ENCODE results near the gene DROSHA. TPM values are rescaled to one million over a fixed set of nuclear protein-coding genes. Genes with fewer than 3 reads are reported as not detected.
A peak's percentile ranks its signal among the peaks of the same experiment; 100 is the strongest.
"Not testable (repeated sequence)": the region's sequence is repeated elsewhere in the genome, so short reads cannot be mapped to it uniquely, and the experiment has no call there.

DROSHA gene
- total RNA-seq, 3 donors from 2014 or later (not counting 1 experiment from before 2014, with no cell fraction given) = 44.9 to 55.9 (median 50.5) TPM

- H3K4me1 Mint-ChIP-seq = no peaks in the 10 kb centered on the region
- Histone ChIP-seq H3K4me3 (ENCODE audit: low read length) (no peak overlapping the region), H3K27ac (ENCODE audit: low read length) (no peak overlapping the region), H3K4me1 (ENCODE audit: control insufficient read depth, insufficient read depth, low read length) (no peaks in the 10 kb centered on the region), H3K27me3 (ENCODE audit: control insufficient read depth, insufficient read depth, low read length) (no peaks in the 10 kb centered on the region), H3K9me3 (ENCODE audit: control insufficient read depth, insufficient read depth, low read length) (no peaks in the 10 kb centered on the region), H3K36me3 (ENCODE audit: control insufficient read depth, insufficient read depth, low read length) (peaks cover 32% of the 10 kb centered on the region)
- intact Hi-C loops (cut with micrococcal nuclease) = no loop called here
- H3K9me3 Mint-ChIP-seq = no peaks in the 10 kb centered on the region
- H3K36me3 Mint-ChIP-seq = peaks cover 22% of the 10 kb centered on the region
- WGBS (ENCODE audit: insufficient coverage) = 100% methylated on average over 1 of the region's 1 CpG
- no peak overlapping the region for H3K27ac Mint-ChIP-seq
- no peak for TF ChIP-seq CTCF (IDR thresholded peaks at IDR 0.05)
- DNase-seq (no peak), ATAC-seq (no peak)
- no peak overlapping the region for H3K4me3 Mint-ChIP-seq
- no peaks in the 10 kb centered on the region for H3K27me3 Mint-ChIP-seq (ENCODE audit: low read depth in 2 of 2)
These were observed 22.7 kb upstream of the DROSHA start for GRCh38 chr5:31554552-31554951.

GRCh38 chr5:31553863-31554262 is 22.0 kb upstream of the DROSHA start:
- Mint-ChIP-seq H3K4me3 (no peak overlapping the region), H3K36me3 (peaks cover 23% of the 10 kb centered on the region), H3K9me3 (no peaks in the 10 kb centered on the region), H3K27ac (peak overlapping the region in 1 of 2 donors; percentile 23), H3K4me1 (no peaks in the 10 kb centered on the region), H3K27me3 (ENCODE audit: low read depth in 2 of 2) (no peaks in the 10 kb centered on the region)
- Histone ChIP-seq H3K4me3 (ENCODE audit: low read length) (no peak overlapping the region), H3K27ac (ENCODE audit: low read length) (no peak overlapping the region), H3K27me3 (ENCODE audit: control insufficient read depth, insufficient read depth, low read length) (no peaks in the 10 kb centered on the region), H3K4me1 (ENCODE audit: control insufficient read depth, insufficient read depth, low read length) (no peaks in the 10 kb centered on the region), H3K36me3 (ENCODE audit: control insufficient read depth, insufficient read depth, low read length) (peaks cover 32% of the 10 kb centered on the region), H3K9me3 (ENCODE audit: control insufficient read depth, insufficient read depth, low read length) (no peaks in the 10 kb centered on the region)
- TF ChIP-seq CTCF (IDR thresholded peaks at IDR 0.05) = no peak
- DNase-seq (no peak), ATAC-seq (no peak)
- intact Hi-C loops (cut with micrococcal nuclease) = no loop called here

- Histone ChIP-seq H3K9me3 (ENCODE audit: control insufficient read depth, insufficient read depth, low read length) (no peaks in the 10 kb centered on the region), H3K36me3 (ENCODE audit: control insufficient read depth, insufficient read depth, low read length) (peaks cover 35% of the 10 kb centered on the region)
- intact Hi-C loops (cut with micrococcal nuclease) = no loop called here
These were observed 20.0 kb upstream of the DROSHA start for GRCh38 chr5:31551878-31552277.

GRCh38 chr5:31549114-31549513 is 17.2 kb upstream of the DROSHA start:
- H3K9me3 ChIP-seq (ENCODE audit: control insufficient read depth, insufficient read depth, low read length); H3K27me3 Mint-ChIP-seq (ENCODE audit: low read depth in 2 of 2); H3K27ac Mint-ChIP-seq; H3K4me3 Mint-ChIP-seq; H3K4me1 Mint-ChIP-seq; H3K4me1 ChIP-seq (ENCODE audit: control insufficient read depth, insufficient read depth, low read length); H3K9me3 Mint-ChIP-seq; H3K27ac ChIP-seq (ENCODE audit: low read length); H3K27me3 ChIP-seq (ENCODE audit: control insufficient read depth, insufficient read depth, low read length); DNase-seq; ATAC-seq; H3K4me3 ChIP-seq (ENCODE audit: low read length); intact Hi-C loops (cut with micrococcal nuclease): not testable (repeated sequence)
- 100% methylated on average over 2 of the region's 2 CpGs for WGBS (ENCODE audit: insufficient coverage)
- peaks cover 45% of the 10 kb centered on the region for H3K36me3 Mint-ChIP-seq
- peaks cover 40% of the 10 kb centered on the region for H3K36me3 ChIP-seq (ENCODE audit: control insufficient read depth, insufficient read depth, low read length)

More at GRCh38 chr5:31551878-31552277, 20.0 kb upstream of the DROSHA start:
- ATAC-seq (no peak), DNase-seq (no peak)
- Histone ChIP-seq H3K4me3 (ENCODE audit: low read length) (no peak overlapping the region), H3K27ac (ENCODE audit: low read length) (no peak overlapping the region), H3K27me3 (ENCODE audit: control insufficient read depth, insufficient read depth, low read length) (no peaks in the 10 kb centered on the region), H3K4me1 (ENCODE audit: control insufficient read depth, insufficient read depth, low read length) (no peaks in the 10 kb centered on the region)
- H3K27me3 Mint-ChIP-seq (ENCODE audit: low read depth in 2 of 2) = no peaks in the 10 kb centered on the region
- no peaks in the 10 kb centered on the region for H3K4me1 Mint-ChIP-seq
- H3K9me3 Mint-ChIP-seq = no peaks in the 10 kb centered on the region
- peaks cover 34% of the 10 kb centered on the region for H3K36me3 Mint-ChIP-seq
- H3K4me3 Mint-ChIP-seq = no peak overlapping the region
- 98% methylated on average over 2 of the region's 3 CpGs for WGBS (ENCODE audit: insufficient coverage)
- no peak for TF ChIP-seq CTCF (IDR thresholded peaks at IDR 0.05)
- no peak overlapping the region for H3K27ac Mint-ChIP-seq
